ENCODE data around the gene JPT2. TPM values are rescaled to one million over a fixed set of nuclear protein-coding genes. Genes with fewer than 3 reads are reported as not detected.
A peak's percentile ranks its signal among the peaks of the same experiment; 100 is the strongest.
"Not testable (repeated sequence)": the region's sequence is repeated elsewhere in the genome, so short reads cannot be mapped to it uniquely, and the experiment has no call there.

JPT2 gene
- total RNA-seq, 1 donor from 2014 or later = 48.7 TPM

- CTCF ChIA-PET = no interaction called here
- POLR2A ChIA-PET = interaction anchor here (1.0 to 1.7 kb wide), 7 partner anchors 8 to 293 kb away, joined by 3 to 9 read pairs (median 6); partner anchors contain the start of genes CRAMP1, EME2, IFT140 and JPT2
- Mint-ChIP-seq H3K4me3 (peak overlapping the region; percentile 70), H3K4me1 (peaks cover 76% of the 10 kb centered on the region), H3K27me3 (no peaks in the 10 kb centered on the region), H3K27ac (peak overlapping the region; percentile 94), H3K9me3 (no peaks in the 10 kb centered on the region), H3K36me3 (ENCODE audit: low read depth) (peaks cover 21% of the 10 kb centered on the region)
- ATAC-seq (ENCODE audit: low read depth) = peak; percentile 90
- peak; percentile 49 for DNase-seq
- intact Hi-C loops (cut with micrococcal nuclease) = loop anchor here (1.0 to 2.0 kb wide), 2 partner anchors 8 to 69 kb away; partner anchors contain the start of genes MAPK8IP3, NUBP2 and SPSB3
- TF ChIP-seq CTCF (IDR thresholded peaks at IDR 0.05) = no peak
Measured at GRCh38 chr16:1713933-1714332, 35.9 kb downstream of the JPT2 start.

- ChIA-PET POLR2A (interaction anchor here (1.2 kb wide), 1 partner anchor 9 kb away, joined by 3 read pairs; the partner anchor contains the start of gene MAPK8IP3), CTCF (interaction anchor here (1.7 kb wide), 1 partner anchor 9 kb away, joined by 7 read pairs; the partner anchor contains the start of gene MAPK8IP3)
- Mint-ChIP-seq H3K36me3 (ENCODE audit: low read depth) (peaks cover 19% of the 10 kb centered on the region), H3K27ac (peak overlapping the region; percentile 80), H3K27me3 (no peaks in the 10 kb centered on the region), H3K4me3 (no peak overlapping the region), H3K9me3 (no peaks in the 10 kb centered on the region), H3K4me1 (peaks cover 80% of the 10 kb centered on the region)
- DNase-seq (no peak), ATAC-seq (ENCODE audit: low read depth) (no peak)
- TF ChIP-seq CTCF (IDR thresholded peaks at IDR 0.05) = no peak
- intact Hi-C loops (cut with micrococcal nuclease) = loop anchor here (2.0 to 5.0 kb wide), 2 partner anchors 68 to 408 kb away; partner anchors contain the start of genes NUBP2, SPSB3 and UBE2I
Measured at GRCh38 chr16:1715220-1715619, 37.1 kb downstream of the JPT2 start.

- H3K27me3 Mint-ChIP-seq; H3K9me3 Mint-ChIP-seq; ATAC-seq (ENCODE audit: low read depth); H3K4me3 Mint-ChIP-seq; DNase-seq: not testable (repeated sequence)
- intact Hi-C loops (cut with micrococcal nuclease) = loop anchor here (5.0 kb wide), 1 partner anchor 411 kb away; the partner anchor contains the start of gene UBE2I
- Mint-ChIP-seq H3K27ac (peak overlapping the region; percentile 79), H3K4me1 (peaks cover 81% of the 10 kb centered on the region), H3K36me3 (ENCODE audit: low read depth) (peaks cover 15% of the 10 kb centered on the region)
- ChIA-PET CTCF (interaction anchor here (3.2 kb wide), 1 partner anchor 12 kb away, joined by 16 read pairs; the partner anchor contains the start of gene MAPK8IP3), POLR2A (interaction anchor here (0.6 to 1.8 kb wide), 8 partner anchors 8 to 260 kb away, joined by 3 to 22 read pairs (median 3); partner anchors contain the start of genes JPT2 and MAPK8IP3)
Measured at GRCh38 chr16:1718236-1718635, 40.2 kb downstream of the JPT2 start.

GRCh38 chr16:1719559-1720229, 41.6 kb downstream of the JPT2 start:
- not testable (repeated sequence) for H3K36me3 Mint-ChIP-seq (ENCODE audit: low read depth); DNase-seq; H3K9me3 Mint-ChIP-seq; H3K27me3 Mint-ChIP-seq
- peak overlapping the region; percentile 46 for H3K4me3 Mint-ChIP-seq
- peak overlapping the region; percentile 59 for H3K27ac Mint-ChIP-seq
- ATAC-seq (ENCODE audit: low read depth) = peak; percentile 37
- CTCF ChIA-PET = interaction anchor here (0.7 to 3.2 kb wide), 2 partner anchors 13 to 285 kb away, joined by 3 to 16 read pairs; partner anchors contain the start of gene MAPK8IP3
- peaks cover 78% of the 10 kb centered on the region for H3K4me1 Mint-ChIP-seq
- POLR2A ChIA-PET = interaction anchor here (0.6 to 1.5 kb wide), 5 partner anchors 10 to 108 kb away, joined by 3 to 5 read pairs (median 3); partner anchors contain the start of genes NME3, NUBP2 and SPSB3
- intact Hi-C loops (cut with micrococcal nuclease) = loop anchor here (5.0 kb wide), 1 partner anchor 412 kb away; the partner anchor contains the start of gene UBE2I

GRCh38 chr16:1721372-1721771, 43.3 kb downstream of the JPT2 start:
- DNase-seq (no peak), ATAC-seq (ENCODE audit: low read depth) (no peak)
- TF ChIP-seq CTCF (IDR thresholded peaks at IDR 0.05) = no peak
- no peaks in the 10 kb centered on the region for H3K27me3 Mint-ChIP-seq
- intact Hi-C loops (cut with micrococcal nuclease) = no loop called here
- CTCF ChIA-PET = no interaction called here
- H3K27ac Mint-ChIP-seq = peak overlapping the region; percentile 35
- peaks cover 13% of the 10 kb centered on the region for H3K36me3 Mint-ChIP-seq (ENCODE audit: low read depth)
- H3K4me1 Mint-ChIP-seq = peaks cover 81% of the 10 kb centered on the region
- no peak overlapping the region for H3K4me3 Mint-ChIP-seq
- POLR2A ChIA-PET = interaction anchor here (0.6 to 0.7 kb wide), 2 partner anchors 26 to 1284 kb away, joined by 3 read pairs; no protein-coding TSS in a partner anchor
- no peaks in the 10 kb centered on the region for H3K9me3 Mint-ChIP-seq
